ENCODE results near the gene SETD1B.
"Not testable (repeated sequence)": the region's sequence is repeated elsewhere in the genome, so short reads cannot be mapped to it uniquely, and the experiment has no call there.

Gene SETD1B
- total RNA-seq: 20.9 to 84.8 reads per million in 2 experiments

DNA sequence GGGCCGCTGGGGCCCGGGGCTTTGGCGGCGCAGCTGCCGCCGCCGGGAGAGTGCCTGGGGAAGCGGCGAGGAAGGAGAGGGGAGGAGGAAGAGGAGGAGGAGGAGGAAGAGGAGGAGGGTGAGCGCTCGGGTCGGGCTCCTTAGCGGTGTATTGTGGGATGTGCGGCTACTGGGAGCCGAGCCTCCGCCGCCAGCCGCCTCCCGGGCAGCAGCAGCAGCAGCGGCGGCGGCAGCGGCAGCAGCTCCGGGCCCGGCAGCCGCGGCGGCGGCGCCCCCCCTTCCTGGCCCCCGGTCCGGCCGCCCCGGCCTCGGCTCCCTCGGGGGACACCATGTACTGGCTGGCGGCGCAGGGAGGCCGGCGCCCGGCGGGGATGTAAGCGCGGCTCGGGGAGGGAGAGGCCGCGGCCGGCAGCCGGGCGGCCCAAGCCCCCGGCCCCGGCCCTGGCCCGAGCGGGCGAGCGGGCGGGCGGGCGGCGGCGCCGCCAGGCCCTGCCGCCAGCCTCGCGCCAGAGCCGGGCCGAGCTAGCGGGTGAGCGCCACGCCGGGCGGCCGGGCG is at the start of gene SETD1B:
TSS of gene SETD1B (plus strand) at position 149 of the 556 bp plus-strand sequence. CDS start 729 bp downstream, outside the sequence.
- no peak for DNase-seq (ENCODE audit: low read depth)

GRCh38 chr12:121754836-121755235 is 49.0 kb upstream of the SETD1B start:
- no peak for DNase-seq (ENCODE audit: low read depth)

GRCh38 chr12:121755591-121755990 is 48.2 kb upstream of the SETD1B start:
- DNase-seq (ENCODE audit: low read depth): no peak

GRCh38 chr12:121758536-121758935 is 45.3 kb upstream of the SETD1B start:
- not testable (repeated sequence) for DNase-seq (ENCODE audit: low read depth)

DNA sequence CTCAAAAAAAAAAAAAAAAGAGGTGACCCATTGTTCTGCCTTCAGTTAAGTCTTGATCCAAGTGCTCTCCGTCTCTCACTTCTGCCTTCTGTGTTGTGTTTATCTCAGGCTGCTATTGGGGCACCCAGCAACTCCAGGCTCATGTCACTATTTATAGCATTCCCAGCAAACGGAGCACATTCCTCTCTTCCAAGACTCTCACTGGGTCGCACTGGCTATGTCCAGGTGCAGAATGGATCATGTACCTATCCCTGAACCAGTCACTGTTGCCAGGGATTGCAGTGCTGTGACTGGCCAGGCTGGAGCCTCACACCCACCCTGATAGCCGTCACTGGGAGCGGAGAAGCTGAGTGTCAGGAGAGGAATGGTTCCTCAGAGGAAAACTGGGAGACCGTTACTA is 41.5 kb upstream of the SETD1B start:
- DNase-seq (ENCODE audit: low read depth): no peak

- no peak for DNase-seq (ENCODE audit: low read depth)
These were observed 39.0 kb upstream of the SETD1B start for GRCh38 chr12:121764808-121765207.

DNA sequence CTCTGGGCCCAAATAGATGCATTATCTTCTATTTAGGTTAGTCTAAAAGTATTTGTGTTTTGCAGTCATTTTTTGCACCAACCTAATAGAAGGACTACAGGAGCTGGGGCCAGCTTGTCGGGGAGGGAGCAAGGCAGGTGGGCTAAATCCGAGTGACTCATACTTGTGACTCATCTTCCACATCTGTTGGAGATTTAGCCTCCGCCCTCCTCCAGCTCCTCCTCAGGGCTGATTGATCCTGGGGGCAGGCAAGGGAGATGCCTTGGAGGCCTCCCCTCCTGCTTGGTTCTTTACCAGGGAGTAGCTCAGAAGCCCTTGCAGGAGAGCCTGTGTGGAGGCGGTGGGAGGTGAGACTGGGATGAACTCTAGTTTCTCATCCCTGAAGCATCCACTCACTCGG is 38.2 kb upstream of the SETD1B start:
- DNase-seq (ENCODE audit: low read depth): no peak

DNA sequence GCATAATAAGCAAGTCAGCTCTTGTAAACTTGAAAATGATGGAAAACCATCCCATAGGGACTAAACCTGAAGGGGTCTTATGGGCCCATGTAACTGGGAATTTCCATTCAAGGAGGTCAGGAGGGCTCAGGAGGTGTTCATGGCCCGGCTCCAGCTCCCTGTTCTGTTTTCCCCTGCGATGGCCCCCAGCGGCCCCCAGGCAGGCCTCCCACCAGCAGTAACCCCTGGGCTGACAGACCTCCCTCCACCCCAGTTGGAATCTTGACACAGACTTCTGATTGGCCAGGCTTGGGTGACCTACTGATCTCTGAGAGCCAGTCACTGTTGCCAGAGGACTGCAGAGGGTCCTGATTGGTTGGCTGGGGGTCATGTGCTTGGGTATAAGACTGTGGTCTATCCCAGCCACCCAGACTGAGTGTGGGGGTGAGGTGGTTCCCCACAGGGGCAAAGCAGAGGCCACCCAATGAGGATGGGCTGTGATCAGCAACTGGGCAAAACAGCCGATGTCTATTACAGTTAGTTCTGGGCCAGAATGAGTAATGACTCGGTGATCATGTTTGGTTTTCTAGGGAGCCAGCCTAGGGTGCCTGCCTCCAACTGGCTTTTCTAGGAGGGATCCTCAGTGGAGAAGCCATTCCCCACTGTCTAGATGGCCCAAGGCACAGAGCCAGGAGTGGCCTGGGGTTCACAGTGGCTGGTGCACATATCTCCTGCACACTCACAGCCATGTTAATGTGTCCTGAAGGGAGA is 37.3 kb upstream of the SETD1B start:
- DNase-seq (ENCODE audit: low read depth): no peak

DNA sequence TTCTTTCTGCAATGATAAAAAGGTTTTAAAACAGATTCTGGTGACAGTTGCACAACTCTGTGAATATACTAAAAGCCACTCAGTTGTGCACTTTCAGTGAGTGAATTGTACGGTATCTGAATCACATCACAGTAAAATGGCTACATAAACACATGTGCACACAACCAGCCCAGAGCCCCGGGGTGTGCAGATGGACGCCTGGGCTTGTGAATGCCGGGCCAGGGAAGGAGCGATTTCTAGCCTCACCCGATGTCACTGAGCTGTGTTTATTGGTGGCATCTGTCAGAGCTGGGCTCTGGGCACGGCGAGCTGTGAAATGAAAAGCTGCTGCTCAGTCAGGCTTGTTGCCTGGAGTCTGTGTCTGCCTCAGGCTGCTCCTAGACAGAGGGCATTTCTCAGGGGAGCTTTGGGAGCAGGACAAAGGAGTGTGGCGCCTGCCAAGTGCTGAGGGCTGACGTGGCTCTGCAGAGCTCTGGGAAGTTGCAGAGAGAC is 36.2 kb upstream of the SETD1B start:
- DNase-seq (ENCODE audit: low read depth): no peak

- DNase-seq (ENCODE audit: low read depth): no peak
These were observed 34.4 kb upstream of the SETD1B start for GRCh38 chr12:121769297-121769830.

DNA sequence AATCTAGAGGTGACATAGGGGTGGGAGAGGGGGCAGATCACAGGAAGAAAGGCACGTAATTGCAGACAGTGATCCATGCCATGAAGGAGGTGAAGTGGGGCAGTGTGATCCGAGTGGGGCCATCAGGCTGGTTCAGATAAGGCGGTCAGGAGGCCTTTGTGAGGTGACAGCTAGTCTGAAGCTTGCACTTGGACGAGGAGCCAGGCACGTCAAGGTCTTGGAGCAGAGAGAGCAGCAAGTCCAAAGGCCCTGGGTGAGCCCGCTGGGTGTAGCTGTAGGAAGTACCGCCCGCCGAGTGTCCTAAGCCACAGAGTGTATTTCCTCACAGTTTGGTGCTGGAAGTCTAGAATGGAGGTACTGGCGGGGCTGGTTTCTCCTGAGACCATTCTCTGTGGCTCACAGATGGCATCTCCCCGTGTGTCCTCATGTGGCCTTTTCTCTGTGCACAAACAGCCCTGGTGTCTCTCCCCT is 33.9 kb upstream of the SETD1B start:
- DNase-seq (ENCODE audit: low read depth): no peak

DNA sequence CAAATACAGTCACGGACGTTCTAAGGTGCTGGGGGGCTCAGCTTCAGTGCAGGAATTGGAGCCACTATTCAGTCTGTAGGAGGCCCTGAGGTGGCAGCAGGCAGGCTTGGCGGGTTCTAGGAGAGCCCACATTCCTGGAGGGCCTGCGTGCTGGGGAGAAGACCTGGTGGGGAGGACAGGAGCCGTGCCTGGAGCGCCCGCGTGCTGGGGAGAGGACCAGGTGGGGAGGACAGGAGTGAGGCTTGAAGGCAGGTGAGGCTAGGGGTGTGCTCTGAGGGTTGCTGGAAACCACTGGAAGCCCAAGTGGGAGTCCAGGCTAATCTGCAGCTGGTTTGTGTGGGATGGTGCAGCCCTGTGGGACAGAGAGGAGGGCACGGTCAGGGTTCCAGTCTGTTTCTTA is 33.4 kb upstream of the SETD1B start:
- no peak for DNase-seq (ENCODE audit: low read depth)

DNA sequence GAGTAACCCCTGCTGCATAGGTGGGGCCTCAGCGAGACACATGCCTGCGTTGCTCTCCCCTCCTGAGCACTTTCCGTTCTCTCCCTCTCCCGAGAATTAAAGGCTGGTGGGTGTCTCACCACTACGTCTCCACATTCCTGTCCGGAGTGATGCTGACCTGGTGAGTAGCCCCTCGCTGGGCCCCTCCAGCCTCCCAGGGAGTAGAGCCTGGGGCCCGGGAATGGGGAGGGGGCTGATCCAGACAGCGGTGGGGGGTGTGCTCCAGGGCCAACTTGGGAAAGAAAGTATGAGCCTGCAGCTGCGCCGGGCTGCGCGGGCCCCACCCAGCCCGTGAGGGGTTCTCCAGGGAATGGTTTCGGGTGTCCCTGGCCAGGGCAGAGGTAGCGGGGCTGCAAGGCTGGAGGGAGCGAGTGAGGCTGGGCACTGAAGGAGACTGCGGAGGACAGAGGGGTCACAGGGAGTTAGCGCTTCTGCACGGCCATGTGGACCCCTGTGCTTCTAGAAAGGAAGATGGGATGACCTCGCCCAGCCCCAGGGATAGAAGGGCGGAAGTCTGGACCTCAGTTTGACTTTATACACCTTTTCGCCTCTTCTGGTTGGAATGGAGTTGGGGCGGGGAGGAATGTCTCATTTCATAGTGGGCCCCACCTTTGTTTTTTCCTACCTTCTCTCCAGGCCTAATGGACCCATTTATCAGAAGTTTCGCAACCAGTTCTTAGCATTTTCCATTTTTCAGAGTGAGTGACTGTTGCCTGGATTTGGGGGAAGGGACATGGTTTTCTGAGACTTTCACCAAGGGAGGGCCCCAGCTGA is 32.8 kb upstream of the SETD1B start:
- no peak for DNase-seq (ENCODE audit: low read depth)

DNA sequence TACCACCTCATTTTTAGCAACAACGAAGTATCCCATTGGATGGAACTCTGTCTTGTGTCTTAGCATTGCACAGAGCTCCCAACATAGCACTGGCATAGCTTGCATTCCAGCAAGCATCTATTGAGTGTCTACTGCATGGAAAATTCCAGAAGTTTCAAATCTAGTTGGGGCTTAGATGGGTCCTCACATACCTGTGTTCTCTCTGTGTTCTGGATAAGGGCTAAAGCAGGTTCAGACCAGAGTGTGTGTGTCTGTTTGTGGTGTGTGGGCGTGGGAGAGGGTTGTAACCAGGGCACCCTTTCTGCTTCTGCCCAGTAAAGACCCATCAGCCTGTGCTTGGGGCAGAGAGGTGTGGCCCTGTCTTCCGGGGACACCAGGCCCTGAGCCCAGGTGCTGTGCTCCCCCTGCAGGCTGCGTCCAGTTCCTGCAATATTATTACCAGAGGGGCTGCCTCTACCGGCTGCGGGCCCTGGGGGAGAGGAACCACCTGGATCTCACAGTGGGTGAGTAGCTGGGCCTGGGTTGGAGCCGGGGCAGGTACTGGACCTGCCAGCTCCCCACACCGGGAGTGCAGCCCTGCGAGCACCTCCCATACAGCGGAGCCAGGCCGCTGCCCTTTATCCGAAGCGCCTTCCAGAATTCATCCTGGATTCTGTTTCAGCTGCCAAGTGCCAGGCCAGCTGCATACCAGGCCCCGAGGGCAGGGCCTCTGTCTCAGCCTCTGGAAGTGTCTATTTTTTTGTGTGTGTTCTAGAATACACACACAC is 30.6 kb upstream of the SETD1B start:
- peak; percentile 68 for DNase-seq (ENCODE audit: low read depth)

DNA sequence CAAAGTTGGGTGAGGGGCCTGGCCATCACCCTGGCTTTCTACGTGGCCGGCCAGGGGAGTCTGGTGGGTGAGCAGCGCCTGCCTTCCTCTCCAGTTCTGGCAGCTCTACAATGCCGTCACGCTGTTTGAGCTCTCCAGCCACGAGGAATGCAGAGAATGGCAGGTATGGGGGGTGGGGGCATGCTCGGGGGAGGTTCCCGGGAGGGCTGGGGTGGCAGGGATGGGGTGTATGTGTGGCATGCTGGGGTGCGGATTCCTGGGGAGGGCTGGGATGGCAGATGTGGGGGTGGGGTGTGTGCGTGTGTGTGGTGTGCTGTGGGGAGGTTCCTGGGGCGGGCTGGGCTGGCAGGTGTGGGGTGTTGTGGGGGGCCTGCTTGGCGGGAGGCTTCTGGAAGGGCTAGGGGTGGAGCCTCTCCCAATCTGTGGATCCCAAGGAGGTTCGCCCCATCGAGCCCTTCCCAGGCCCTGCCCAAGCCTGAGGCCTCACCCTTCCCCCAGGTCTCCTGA is 28.8 kb upstream of the SETD1B start:
- DNase-seq (ENCODE audit: low read depth): no peak

GRCh38 chr12:121775501-121775900 is 28.3 kb upstream of the SETD1B start:
- no peak for DNase-seq (ENCODE audit: low read depth)

DNA sequence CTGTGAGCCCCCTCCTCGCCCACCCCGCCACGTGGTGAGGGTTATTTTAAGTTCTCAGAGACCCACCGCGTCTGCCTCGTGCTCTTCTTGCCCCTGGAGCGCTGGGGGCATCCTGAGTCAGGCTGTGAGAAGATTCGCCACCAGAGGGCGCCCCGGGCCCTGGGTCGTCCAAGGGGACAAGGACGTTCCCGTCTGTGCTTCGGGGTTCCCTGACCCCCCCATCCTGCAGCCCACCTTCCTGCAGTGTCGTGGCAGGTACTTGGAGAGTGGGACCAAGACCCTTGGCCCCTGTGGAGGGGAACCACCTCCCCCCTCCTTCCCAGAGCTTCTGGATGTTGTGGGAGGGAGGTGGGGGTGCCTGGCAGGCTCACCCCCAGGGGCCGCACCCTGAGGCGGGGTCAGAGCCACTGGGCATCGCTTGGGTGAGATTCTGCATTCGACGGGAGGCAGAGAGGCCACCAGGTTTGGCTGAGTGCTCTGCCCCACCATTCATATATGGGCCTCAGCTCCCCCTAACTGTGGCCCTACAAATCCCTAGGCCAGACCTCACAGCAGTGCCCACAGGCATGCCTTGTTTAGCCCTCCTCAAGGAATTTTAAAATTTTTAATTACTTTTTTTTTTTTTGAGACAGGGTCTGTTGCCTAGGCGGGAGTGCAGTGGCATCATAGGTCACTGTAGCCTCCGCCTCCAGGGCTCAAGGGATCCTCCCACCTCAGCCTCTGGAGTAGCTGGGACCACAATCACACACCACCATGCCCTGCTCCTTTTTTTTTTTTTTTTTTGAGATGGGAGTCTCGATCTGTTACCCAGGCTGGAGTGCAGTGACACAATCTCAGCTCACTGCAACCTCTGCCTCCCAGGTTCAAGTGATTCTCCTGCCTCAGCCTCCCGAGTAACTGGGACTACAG is 27.4 kb upstream of the SETD1B start:
- peak; percentile 84 for DNase-seq (ENCODE audit: low read depth)

- no peak for DNase-seq (ENCODE audit: low read depth)
These were observed 25.0 kb upstream of the SETD1B start for GRCh38 chr12:121778567-121779421.

DNA sequence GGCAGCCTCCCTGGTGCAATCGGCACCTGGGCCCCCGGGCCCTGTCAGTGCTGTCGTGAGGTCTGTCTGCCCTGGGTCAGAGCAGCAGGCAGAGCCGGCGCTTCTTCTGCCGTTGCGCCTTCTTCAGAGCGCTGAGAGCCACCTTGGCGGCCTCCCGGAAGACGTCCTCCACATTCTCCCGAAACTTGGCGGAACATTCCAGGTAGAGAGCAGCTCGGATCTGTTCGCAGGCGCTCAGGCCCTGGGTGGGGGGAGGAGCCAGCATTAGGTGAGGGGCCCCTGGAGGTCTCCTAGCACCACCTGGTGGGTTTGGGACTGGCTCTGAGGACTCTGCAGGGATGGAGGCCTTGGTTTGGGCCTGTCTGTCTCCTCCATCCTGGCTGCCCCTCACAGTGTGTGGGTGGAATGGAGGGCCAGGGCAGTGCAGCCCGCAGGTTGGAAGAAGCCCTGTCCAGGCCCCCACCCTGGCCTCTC is 24.4 kb upstream of the SETD1B start:
- no peak for DNase-seq (ENCODE audit: low read depth)
